Measurements from ENCODE around the gene NTF3.

- TF ChIP-seq KDM1A (IDR thresholded peaks at IDR 0.05) (no peak), GABPA (tag; conservative IDR thresholded peaks at IDR 0.05; ENCODE audit: low read depth) (no peak), SRSF1 (IDR thresholded peaks at IDR 0.05; ENCODE audit: low read depth, low read length) (no peak), CTCF (IDR thresholded peaks at IDR 0.05 in 2 of 3, conservative IDR thresholded peaks at IDR 0.05 in 1 of 3; ENCODE audit: insufficient read depth in 2 of 3, low read depth in 1 of 3, low read length in 3 of 3) (no peak), TFAP4 (CRISPR knock-in tag; IDR thresholded peaks at IDR 0.05; ENCODE audit: borderline replicate concordance) (no peak), RFX5 (IDR thresholded peaks at IDR 0.05; ENCODE audit: low read depth, low read length) (no peak), IRF1 (CRISPR knock-in tag; IDR thresholded peaks at IDR 0.05; ENCODE audit: borderline replicate concordance) (no peak)
These were observed 34.6 kb downstream of the NTF3 start for GRCh38 chr12:5466521-5466960.

All from K562 (cell line).